ENCODE results near the gene LRP8. TPM values are rescaled to one million over a fixed set of nuclear protein-coding genes. Genes with fewer than 3 reads are reported as not detected.

Gene LRP8
- total and polyA plus RNA-seq, 2 of the 4 experiments (the other 2 are of a cell fraction), result 12.0 to 12.1 TPM

DNA sequence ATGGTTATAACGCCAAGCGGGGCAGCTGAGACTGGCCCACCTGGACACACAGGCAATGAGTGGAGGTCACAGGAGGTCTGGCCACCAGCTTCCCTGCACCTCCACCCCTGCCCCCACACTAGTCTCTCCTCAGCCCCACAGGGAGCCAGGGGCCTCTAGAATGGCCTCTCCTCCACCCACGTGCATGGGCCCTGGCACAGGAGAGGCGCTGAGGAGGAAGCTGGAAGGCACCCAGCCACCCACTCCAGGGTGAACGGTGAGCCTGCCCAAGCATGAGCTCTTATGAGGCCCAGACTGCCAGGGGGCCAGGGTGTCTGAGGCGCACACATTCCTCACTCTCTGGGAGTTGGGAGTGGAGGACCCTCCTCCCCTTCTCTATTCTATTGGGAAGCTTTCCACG is 22.2 kb downstream of the LRP8 start:
- ChIA-PET POLR2A (ENCODE audit: unreplicated experiment) (no interaction called here), CTCF (no interaction called here)
- H3K56ac ChIP-seq (ENCODE audit: extremely low read depth, insufficient read depth, low read length), result no peak overlapping the region
- no peak overlapping the region for H2BK15ac ChIP-seq (ENCODE audit: low read depth, low read length)
- H3K9ac ChIP-seq (ENCODE audit: low read depth, low read length), result no peak overlapping the region
- intact Hi-C loops (cut with micrococcal nuclease) (no loop called here), dilution Hi-C loops (cut with HindIII; ENCODE audit: low sequenced_read_pairs, unreplicated experiment) (no loop called here), in situ Hi-C loops (cut with MboI; ENCODE audit: low sequenced_read_pairs) (no loop called here)
- H3K4me1 ChIP-seq (ENCODE audit: control insufficient read depth, insufficient read depth, low read length), result peaks cover 3% of the 10 kb centered on the region; the same call in 1 of the 2 replicates
- no peak for ATAC-seq (ENCODE audit: low read depth)
- no peak overlapping the region for H3K4me3 ChIP-seq (ENCODE audit: insufficient read depth, low read depth, low read length)
- DNase-seq, result no peak
- no peaks in the 10 kb centered on the region for H3K36me3 ChIP-seq (ENCODE audit: control insufficient read depth, insufficient read depth, low read length)
- BruUV-seq (replicated peaks), result no TSS peak
- H3K27me3 ChIP-seq (ENCODE audit: control insufficient read depth, insufficient read depth, low read length), result no peaks in the 10 kb centered on the region
- no peak overlapping the region for H2AK9ac ChIP-seq (replicated peaks; ENCODE audit: low read depth, low read length, poor library complexity)
- H3K4ac ChIP-seq (ENCODE audit: low read depth, low read length), result peak overlapping the region; percentile 16; the same call in 1 of the 2 replicates
- peaks cover 0 to 5% of the 10 kb centered on the region in 2 experiments; a peak in 1 of 4 replicates for H3K79me1 ChIP-seq (ENCODE audit: low read depth in 1 of 2, low read length in 2 of 2)
- H3K9me3 ChIP-seq (ENCODE audit: control insufficient read depth, insufficient read depth, low read length), result no peaks in the 10 kb centered on the region
- no peak for TF ChIP-seq POLR2A (IDR thresholded peaks at IDR 0.05; ENCODE audit: low read depth, low read length)
- no peak for TF ChIP-seq FOS (IDR thresholded peaks at IDR 0.05; ENCODE audit: low read depth, low read length)
- TF ChIP-seq NFE2L2 (IDR thresholded peaks at IDR 0.05; ENCODE audit: low read depth, low read length), result no peak
- no peak overlapping the region for H4K5ac ChIP-seq (ENCODE audit: low read depth, low read length)
- H4K8ac ChIP-seq (ENCODE audit: low read depth in 2 of 2, low read length in 2 of 2), result no peak overlapping the region
- peaks cover 2% of the 10 kb centered on the region; the same call in 1 of the 2 replicates for H4K20me1 ChIP-seq (ENCODE audit: insufficient read depth, low read length)
- no peak overlapping the region for H2BK5ac ChIP-seq (ENCODE audit: low read depth, low read length, poor library complexity, severe bottlenecking)
- no peak overlapping the region for H3K14ac ChIP-seq (replicated peaks; ENCODE audit: low read depth, low read length)
- WGBS, 2 experiments (ENCODE audit: extremely low coverage in 2 of 2, insufficient read length in 1 of 2), result no CpG with 5 or more reads among the region's 7 CpGs
- no peak overlapping the region for H4K91ac ChIP-seq (ENCODE audit: insufficient read depth, low read depth, low read length)
- H3K9me1 ChIP-seq (ENCODE audit: insufficient read depth, low read length), result 0 out of 2 replicates have a peak, but pooled peaks cover 3% of the 10 kb centered on the region
- H3K18ac ChIP-seq (ENCODE audit: low read depth, low read length), result no peak overlapping the region
- H3K4me2 ChIP-seq (ENCODE audit: low read depth, low read length), result no peak overlapping the region
- no peak overlapping the region for H2BK120ac ChIP-seq (ENCODE audit: low read depth, low read length)
- H3K23ac ChIP-seq (ENCODE audit: low read depth, low read length), result no peak overlapping the region
- H2AFZ ChIP-seq (replicated peaks; ENCODE audit: low read length, poor library complexity), result no peak overlapping the region
- no peak overlapping the region for H2AK5ac ChIP-seq (ENCODE audit: low read depth, low read length)
- H3K27ac ChIP-seq (ENCODE audit: insufficient read depth, low read length), result no peak overlapping the region
- H2BK20ac ChIP-seq (ENCODE audit: low read depth, low read length), result no peak overlapping the region

All from IMR-90 (cell line).